HG03442 (cell line): Measurements from ENCODE around the gene MAST1.

Experiments
- ATAC-seq: cut with Tn5 transposase; IDR thresholded peaks from one replicate; pipeline ENCODE4 v1.9.1; 2021; ENCODE audit warnings: mild to moderate bottlenecking, moderate library complexity; ENCODE audit not compliant: unreplicated experiment

MAST1 gene

GRCh38 chr19:12867120-12868099 is 29.1 kb downstream of the MAST1 start:
- peak; percentile 72 for ATAC-seq

- ATAC-seq = no peak
Measured at GRCh38 chr19:12868540-12869112, 30.3 kb downstream of the MAST1 start.

- ATAC-seq = no peak
Measured at GRCh38 chr19:12871681-12872080, 33.4 kb downstream of the MAST1 start.

GRCh38 chr19:12872255-12872654 is 33.9 kb downstream of the MAST1 start:
- no peak for ATAC-seq

- no peak for ATAC-seq
Measured at GRCh38 chr19:12872941-12873890, 34.9 kb downstream of the MAST1 start.

GRCh38 chr19:12873891-12874745 is 35.8 kb downstream of the MAST1 start:
- ATAC-seq = no peak

GRCh38 chr19:12875086-12875485 is 36.8 kb downstream of the MAST1 start:
- ATAC-seq = no peak

- peak; percentile 11 for ATAC-seq
Measured at GRCh38 chr19:12880551-12881171, 42.3 kb downstream of the MAST1 start.

GRCh38 chr19:12881172-12881808 is 43.0 kb downstream of the MAST1 start, which contains the start of gene DNASE2:
DNASE2 (minus strand) TSS chr19:12881449; CDS start chr19:12881375, 74 bp downstream.
- peak; percentile 74 for ATAC-seq

- no peak for ATAC-seq
Measured at GRCh38 chr19:12882589-12882988, 44.3 kb downstream of the MAST1 start.

- no peak for ATAC-seq
Measured at GRCh38 chr19:12884202-12884601, 45.9 kb downstream of the MAST1 start.

GRCh38 chr19:12884627-12884925 is 46.3 kb downstream of the MAST1 start:
- ATAC-seq = no peak

- ATAC-seq = peak; percentile 32
Measured at GRCh38 chr19:12884926-12885748, 46.8 kb downstream of the MAST1 start.

- peak; percentile 1 for ATAC-seq
Measured at GRCh38 chr19:12885749-12886650, 47.7 kb downstream of the MAST1 start.

GRCh38 chr19:12886651-12886968 is 48.3 kb downstream of the MAST1 start:
- no peak for ATAC-seq

- ATAC-seq = no peak
Measured at GRCh38 chr19:12886969-12887747, 48.8 kb downstream of the MAST1 start, which contains the start of gene KLF1. KLF1 (minus strand) TSS chr19:12887201; CDS start chr19:12887140, 61 bp downstream.
